K562 treated with DMSO at 1 percent for 4 hours (cell line): Measurements from ENCODE around the gene DNAJC11. TPM values are rescaled to one million over a fixed set of nuclear protein-coding genes. Genes with fewer than 3 reads are reported as not detected.

Source experiments
- total RNA-seq: library from RNA; unstranded; fragments of 300-600 nt; gene quantifications from 2 replicates; pipeline ENCODE4 v1.2.3, GENCODE V29; 2022; ENCODE audit not compliant: insufficient read depth

Gene DNAJC11, protein sequence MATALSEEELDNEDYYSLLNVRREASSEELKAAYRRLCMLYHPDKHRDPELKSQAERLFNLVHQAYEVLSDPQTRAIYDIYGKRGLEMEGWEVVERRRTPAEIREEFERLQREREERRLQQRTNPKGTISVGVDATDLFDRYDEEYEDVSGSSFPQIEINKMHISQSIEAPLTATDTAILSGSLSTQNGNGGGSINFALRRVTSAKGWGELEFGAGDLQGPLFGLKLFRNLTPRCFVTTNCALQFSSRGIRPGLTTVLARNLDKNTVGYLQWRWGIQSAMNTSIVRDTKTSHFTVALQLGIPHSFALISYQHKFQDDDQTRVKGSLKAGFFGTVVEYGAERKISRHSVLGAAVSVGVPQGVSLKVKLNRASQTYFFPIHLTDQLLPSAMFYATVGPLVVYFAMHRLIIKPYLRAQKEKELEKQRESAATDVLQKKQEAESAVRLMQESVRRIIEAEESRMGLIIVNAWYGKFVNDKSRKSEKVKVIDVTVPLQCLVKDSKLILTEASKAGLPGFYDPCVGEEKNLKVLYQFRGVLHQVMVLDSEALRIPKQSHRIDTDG
- 30.7 and 32.6 TPM in 2 replicates for total RNA-seq

DNA sequence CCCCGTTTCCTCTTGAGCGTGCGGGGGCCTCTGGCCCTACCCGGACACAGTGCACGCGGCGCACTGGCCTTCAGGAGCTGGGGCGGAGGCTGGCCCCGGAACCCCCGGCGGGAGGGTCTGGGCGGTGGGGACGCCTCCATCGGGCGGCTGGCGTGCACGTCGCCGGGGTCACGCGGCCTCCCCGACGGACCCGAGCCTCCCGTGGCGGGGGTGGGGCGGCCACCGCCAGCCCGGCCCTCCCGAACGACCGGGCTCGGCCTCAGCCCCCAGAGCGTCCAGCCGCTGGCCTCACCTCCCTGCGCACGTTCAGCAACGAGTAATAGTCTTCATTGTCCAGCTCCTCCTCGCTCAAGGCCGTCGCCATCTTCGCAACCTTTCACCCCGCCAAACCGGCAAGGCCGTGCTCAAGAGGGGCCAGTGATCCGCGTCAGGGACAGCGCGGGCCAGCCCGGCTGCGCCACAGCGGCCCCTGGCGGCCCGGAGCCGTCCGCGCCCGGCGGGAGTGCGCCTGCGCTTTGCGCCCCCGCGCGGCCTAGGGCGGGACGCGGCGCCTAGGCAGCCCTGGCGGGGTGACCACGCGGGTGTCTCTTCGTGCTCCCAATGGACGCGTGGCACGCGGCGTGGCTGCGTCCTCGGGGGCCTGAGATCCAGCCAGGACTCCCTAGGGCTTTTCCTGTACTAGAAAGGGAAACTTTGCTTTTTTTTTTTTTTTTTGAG is at the start of gene DNAJC11:
DNAJC11 (minus strand) TSS at position 380 of the 717 bp plus-strand sequence; CDS start at position 364, 16 bp downstream.

DNA sequence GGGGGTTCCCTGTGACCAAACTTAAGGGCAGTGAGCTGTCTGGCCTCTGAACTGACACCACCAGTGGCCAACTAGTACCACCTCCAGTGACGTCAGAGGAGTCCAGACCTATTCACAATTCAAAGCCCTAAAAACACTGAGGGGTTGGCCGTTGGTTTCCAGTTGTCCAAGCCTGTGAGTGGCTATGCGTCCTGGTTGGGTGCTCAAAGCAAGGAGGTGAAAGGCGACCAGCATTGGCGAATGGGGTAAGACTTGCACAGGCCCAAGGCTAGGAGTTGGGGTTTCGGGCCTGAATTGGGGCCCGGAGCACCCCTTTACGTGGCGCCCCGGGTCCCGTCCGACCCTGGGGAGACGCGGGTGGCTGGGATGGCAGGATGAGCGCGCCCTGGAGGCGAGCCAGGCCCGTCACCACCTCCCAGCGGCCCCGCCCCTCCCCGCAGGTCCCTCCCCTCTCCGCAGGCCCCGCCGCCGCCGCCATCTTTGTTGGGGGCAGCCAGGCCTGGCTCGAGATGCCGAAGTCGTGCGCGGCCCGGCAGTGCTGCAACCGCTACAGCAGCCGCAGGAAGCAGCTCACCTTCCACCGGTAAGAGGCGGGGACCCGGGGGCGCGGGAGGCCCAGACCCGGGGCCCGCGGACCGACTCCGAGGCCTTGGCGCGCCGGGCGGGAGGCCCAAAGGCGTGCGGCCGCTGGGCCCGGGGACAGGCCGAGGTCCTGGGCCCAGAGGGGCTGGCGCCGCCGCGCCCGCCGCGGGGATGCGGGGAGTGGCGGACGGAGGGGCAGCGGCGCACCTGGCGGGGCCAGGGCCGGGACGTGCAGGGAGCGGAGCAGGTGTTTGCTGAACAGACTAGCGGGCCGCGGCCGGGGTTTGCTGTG is 76.7 kb downstream of the DNAJC11 start, which contains the start of gene THAP3:
THAP3 (plus strand) TSS at position 159 of the 874 bp plus-strand sequence; CDS start at position 510, 351 bp downstream.

DNA sequence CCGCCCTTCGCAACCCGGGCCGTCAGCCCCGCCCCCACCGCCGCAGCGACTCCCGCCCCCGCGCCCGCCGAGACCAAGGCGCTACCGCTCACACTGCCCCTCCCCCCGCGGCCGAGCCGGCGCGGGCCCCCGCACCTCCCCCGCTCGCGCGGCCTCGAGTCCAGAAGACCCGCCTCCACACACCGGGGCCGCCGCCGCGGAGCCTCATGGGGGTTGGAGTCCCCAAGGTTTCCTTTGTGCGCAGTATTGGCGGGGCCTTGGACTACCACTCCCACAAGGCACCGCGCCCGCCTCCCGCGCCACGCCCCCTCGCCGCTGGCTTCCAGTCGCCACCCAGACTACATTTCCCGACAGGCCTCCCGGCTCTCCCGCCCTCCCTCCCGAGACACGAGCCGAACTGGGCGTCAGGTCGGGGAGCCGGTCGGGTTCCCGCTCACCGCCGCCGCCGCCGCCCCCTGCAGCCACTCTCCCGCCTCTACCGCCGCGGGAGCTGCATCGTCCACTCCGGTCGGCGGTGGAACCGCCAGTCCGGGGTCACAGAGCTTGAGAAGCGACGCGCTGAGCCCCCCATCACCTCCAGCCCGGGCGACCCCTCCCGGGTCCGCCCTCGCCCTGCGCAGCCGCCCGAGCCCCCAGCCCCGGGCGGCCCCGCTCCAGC is 88.1 kb downstream of the DNAJC11 start, which contains the start of gene PHF13:
PHF13 (plus strand) TSS at position 371 of the 658 bp plus-strand sequence. CDS start 336 bp downstream, outside the sequence.

DNA sequence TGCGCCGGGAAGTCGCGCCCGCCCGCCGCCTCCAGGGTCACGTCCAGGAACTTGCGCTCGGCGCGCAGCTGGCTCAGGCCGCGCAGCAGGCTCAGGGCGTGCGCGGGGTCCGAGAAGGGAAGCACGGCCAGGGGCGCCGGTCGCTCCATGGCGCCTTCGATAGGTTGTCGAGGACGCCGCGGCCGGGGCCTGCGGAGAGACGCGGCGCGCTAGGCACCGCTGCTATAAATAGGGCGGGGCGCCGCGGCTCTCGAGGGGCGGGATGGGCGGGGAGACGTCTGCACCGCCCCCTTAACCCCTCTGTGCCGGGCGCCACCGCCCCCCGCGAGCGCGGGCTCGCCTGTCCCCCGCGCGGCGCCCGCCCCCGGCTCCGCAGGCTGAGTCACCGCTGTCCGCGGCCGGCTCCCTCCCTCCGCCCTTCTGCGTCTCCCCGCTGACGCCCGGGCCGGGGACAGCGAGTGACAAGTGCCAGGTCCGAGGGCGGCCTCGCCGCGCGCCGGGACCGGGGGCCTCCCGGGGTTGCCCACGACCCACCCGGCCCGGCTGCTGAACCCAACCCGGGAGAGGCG is 98.9 kb downstream of the DNAJC11 start, which contains the start of gene KLHL21:
KLHL21 (minus strand) TSS at position 201 of the 569 bp plus-strand sequence; CDS start at position 149, 52 bp downstream.

Other genes with a start within 250 kb of the DNAJC11 start
- gene TNFRSF25, start 235.6 kb downstream of the DNAJC11 start, total RNA-seq = not detected in 2 replicates
- not detected in 2 replicates for gene PLEKHG5, start 210.1 kb downstream of the DNAJC11 start, total RNA-seq
- 6.1 and 9.8 TPM in 2 replicates for gene NOL9, start 147.3 kb downstream of the DNAJC11 start, total RNA-seq
- not detected in 2 replicates for gene TAS1R1, start 146.5 kb downstream of the DNAJC11 start, total RNA-seq
- 54.3 and 74.0 TPM in 2 replicates for gene ZBTB48, start 121.8 kb downstream of the DNAJC11 start, total RNA-seq
- 70.4 and 90.6 TPM in 2 replicates for gene KLHL21, start 98.9 kb downstream of the DNAJC11 start, total RNA-seq
- gene PHF13, start 88.1 kb downstream of the DNAJC11 start, total RNA-seq = 18.2 and 23.9 TPM in 2 replicates
- gene THAP3, start 76.9 kb downstream of the DNAJC11 start, total RNA-seq = 30.7 and 34.8 TPM in 2 replicates
- 90.5 and 98.5 TPM in 2 replicates for gene CAMTA1, start 83.6 kb upstream of the DNAJC11 start, total RNA-seq